HCT116 (cell line): ENCODE data around the gene POU2F3.

Source experiments
- ATF3 ChIP-seq: IDR thresholded peaks from 2 replicates; pipeline ENCODE4 v1.6.1; 2012
- CEBPB ChIP-seq: IDR thresholded peaks from 2 replicates; pipeline ENCODE4 v1.6.1; 2012; ENCODE audit warnings: low read depth
- EZH2 ChIP-seq: fragments of 200-600 bp; sonication (generic); IDR thresholded peaks from 2 replicates; pipeline ENCODE4 v1.6.1; 2017; ENCODE audit warnings: antibody characterized with exemption, mixed run types
- EZH2phosphoT487 ChIP-seq: fragments of 200-600 bp; IDR thresholded peaks from 2 replicates; pipeline ENCODE4 v1.6.1; 2018; ENCODE audit warnings: antibody characterized with exemption, borderline replicate concordance
- MAX ChIP-seq: IDR thresholded peaks from 2 replicates; pipeline ENCODE4 v1.6.1; 2012
- POLR2A ChIP-seq: IDR thresholded peaks from 2 replicates; pipeline ENCODE4 v1.7.0; 2011; ENCODE audit warnings: borderline replicate concordance; ENCODE audit not compliant: insufficient read depth, insufficient read length; ENCODE audit errors: extremely low read depth
- POLR2AphosphoS5 ChIP-seq: IDR thresholded peaks from 2 replicates; pipeline ENCODE4 v1.6.1; 2011; ENCODE audit warnings: mild to moderate bottlenecking, low read depth, low read length, moderate library complexity
- RAD21 ChIP-seq: IDR thresholded peaks from 2 replicates; pipeline ENCODE4 v1.6.1; 2012; ENCODE audit warnings: low read depth, mild to moderate bottlenecking
- REST ChIP-seq: IDR thresholded peaks from 2 replicates; pipeline ENCODE4 v1.6.1; 2012; ENCODE audit warnings: low read depth
- SIN3A ChIP-seq: IDR thresholded peaks from 2 replicates; pipeline ENCODE4 v1.6.1; 2012; ENCODE audit warnings: low read depth
- SP1 ChIP-seq: IDR thresholded peaks from 2 replicates; pipeline ENCODE4 v1.6.1; 2012; ENCODE audit warnings: low read depth
- TF ChIP-seq, protein P1 (sequence below), 3 experiments: fragments of 200-600 bp in 1 of 3; sonication (generic) in 1 of 3; IDR thresholded peaks in 2 of 3; conservative IDR thresholded peaks in 1 of 3; 2 replicates each; pipeline ENCODE4 v1.5.1; 2012 to 2017; ENCODE audit warnings: low read depth in 2 of 3, low read length in 2 of 3, antibody characterized with exemption in 1 of 3, borderline replicate concordance in 1 of 3, control low read depth in 1 of 3, mild to moderate bottlenecking in 1 of 3, mixed read lengths in 1 of 3, mixed run types in 1 of 3, moderate library complexity in 1 of 3; ENCODE audit not compliant: insufficient read depth in 1 of 3

DNA sequence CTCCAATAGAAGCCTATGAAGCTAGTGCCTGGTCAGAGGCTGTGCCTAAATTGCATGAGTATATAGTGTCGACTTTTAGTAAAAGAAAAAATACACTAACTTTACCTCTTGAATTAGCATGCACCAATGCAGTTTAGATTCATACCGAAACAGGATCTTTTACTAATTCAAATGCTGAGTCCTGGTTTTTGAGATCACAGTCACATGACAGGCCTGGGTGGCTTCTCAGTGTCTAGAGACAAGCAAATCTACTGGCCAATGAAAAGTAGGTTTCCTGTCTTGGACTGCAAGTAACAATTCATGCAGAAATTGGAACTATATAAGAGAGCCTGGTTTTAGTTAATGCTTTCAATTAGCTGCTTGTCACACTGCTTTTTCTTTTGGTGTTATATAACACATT is 103.5 kb downstream of the POU2F3 start:
- TF ChIP-seq RAD21 (no peak), POLR2AphosphoS5 (no peak), CEBPB (no peak), MAX (no peak), ATF3 (no peak), SP1 (no peak), SIN3A (no peak), EZH2phosphoT487 (no peak), EZH2 (no peak), POLR2A (no peak), REST (no peak)
- TF ChIP-seq, protein P1, sequence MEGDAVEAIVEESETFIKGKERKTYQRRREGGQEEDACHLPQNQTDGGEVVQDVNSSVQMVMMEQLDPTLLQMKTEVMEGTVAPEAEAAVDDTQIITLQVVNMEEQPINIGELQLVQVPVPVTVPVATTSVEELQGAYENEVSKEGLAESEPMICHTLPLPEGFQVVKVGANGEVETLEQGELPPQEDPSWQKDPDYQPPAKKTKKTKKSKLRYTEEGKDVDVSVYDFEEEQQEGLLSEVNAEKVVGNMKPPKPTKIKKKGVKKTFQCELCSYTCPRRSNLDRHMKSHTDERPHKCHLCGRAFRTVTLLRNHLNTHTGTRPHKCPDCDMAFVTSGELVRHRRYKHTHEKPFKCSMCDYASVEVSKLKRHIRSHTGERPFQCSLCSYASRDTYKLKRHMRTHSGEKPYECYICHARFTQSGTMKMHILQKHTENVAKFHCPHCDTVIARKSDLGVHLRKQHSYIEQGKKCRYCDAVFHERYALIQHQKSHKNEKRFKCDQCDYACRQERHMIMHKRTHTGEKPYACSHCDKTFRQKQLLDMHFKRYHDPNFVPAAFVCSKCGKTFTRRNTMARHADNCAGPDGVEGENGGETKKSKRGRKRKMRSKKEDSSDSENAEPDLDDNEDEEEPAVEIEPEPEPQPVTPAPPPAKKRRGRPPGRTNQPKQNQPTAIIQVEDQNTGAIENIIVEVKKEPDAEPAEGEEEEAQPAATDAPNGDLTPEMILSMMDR (IDR thresholded peaks at IDR 0.05 in 2 of 3, conservative IDR thresholded peaks at IDR 0.05 in 1 of 3; ENCODE audit: borderline replicate concordance in 1 of 3, insufficient read depth in 1 of 3, low read depth in 2 of 3, low read length in 2 of 3): no peak
